Measurements from ENCODE around the gene OR8J3. TPM values are rescaled to one million over a fixed set of nuclear protein-coding genes. Genes with fewer than 3 reads are reported as not detected.
A peak's percentile ranks its signal among the peaks of the same experiment; 100 is the strongest.

OR8J3 gene
- total and polyA plus RNA-seq, 2 of the 8 experiments (the other 6 are each of a cell fraction or from before 2014, with no cell fraction given) = not detected

DNA sequence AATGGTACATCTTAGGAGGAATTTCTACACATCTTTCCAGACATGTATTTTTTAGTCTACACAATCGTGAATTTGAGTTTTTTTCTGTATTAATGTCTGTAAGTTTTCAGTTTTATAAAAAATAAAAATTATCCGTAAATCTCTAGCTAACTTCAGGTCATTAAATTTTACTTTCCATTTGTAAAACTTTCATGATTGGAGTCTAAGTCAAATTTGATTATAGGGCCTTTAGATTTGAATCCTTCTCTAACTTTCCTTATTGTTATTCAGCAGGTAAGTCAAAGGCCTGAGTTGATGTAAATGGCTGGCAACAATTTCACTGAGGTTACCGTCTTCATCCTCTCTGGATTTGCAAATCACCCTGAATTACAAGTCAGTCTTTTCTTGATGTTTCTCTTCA, 47.0 kb downstream of the OR8J3 start, which contains the start of gene OR8I2:
TSS of gene OR8I2 (plus strand) at position 301 of the 400 bp plus-strand sequence. CDS start at position 301, 0 bp downstream.
- no peak within 1 kb of the TSS for H2BK15ac ChIP-seq (ENCODE audit: low read length)
- no peaks in the 10 kb centered on the region for H3K36me3 ChIP-seq (ENCODE audit: control insufficient read depth in 2 of 4, insufficient read depth in 4 of 4, low read length in 3 of 4)
- TF ChIP-seq SP1 (IDR thresholded peaks at IDR 0.05; ENCODE audit: low read depth, low read length) (no peak), TAF7 (optimal IDR thresholded peaks at IDR 0.05; ENCODE audit: borderline replicate concordance, low read depth, low read length) (no peak), KDM5A (IDR thresholded peaks at IDR 0.05; ENCODE audit: low read length) (no peak), KDM4A (IDR thresholded peaks at IDR 0.05; ENCODE audit: low read depth, low read length, severe bottlenecking) (no peak), ZNF274 (IDR thresholded peaks at IDR 0.05; ENCODE audit: borderline replicate concordance, extremely low read depth, low read length) (no peak), POLR2AphosphoS5 (IDR thresholded peaks at IDR 0.05; ENCODE audit: low read depth, low read length) (no peak), RNF2 (IDR thresholded peaks at IDR 0.05; ENCODE audit: borderline replicate concordance, low read depth, low read length, missing control alignments, poor library complexity, severe bottlenecking) (no peak), RXRA (IDR thresholded peaks at IDR 0.05; ENCODE audit: insufficient read depth, low read depth, low read length) (no peak), CTBP2 (IDR thresholded peaks at IDR 0.05; ENCODE audit: borderline replicate concordance, insufficient read depth, insufficient read length, low read length) (no peak), ASH2L (IDR thresholded peaks at IDR 0.05; ENCODE audit: low read length) (no peak), CHD2 (IDR thresholded peaks at IDR 0.05; ENCODE audit: low read length) (no peak), CREB1 (IDR thresholded peaks at IDR 0.05) (no peak), RAD21 (IDR thresholded peaks at IDR 0.05 in 1 of 2, conservative IDR thresholded peaks at IDR 0.05 in 1 of 2; ENCODE audit: low read depth in 2 of 2, low read length in 2 of 2) (no peak)
- TF ChIP-seq, protein P1, sequence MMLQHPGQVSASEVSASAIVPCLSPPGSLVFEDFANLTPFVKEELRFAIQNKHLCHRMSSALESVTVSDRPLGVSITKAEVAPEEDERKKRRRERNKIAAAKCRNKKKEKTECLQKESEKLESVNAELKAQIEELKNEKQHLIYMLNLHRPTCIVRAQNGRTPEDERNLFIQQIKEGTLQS (IDR thresholded peaks at IDR 0.05; ENCODE audit: insufficient read depth, low read depth, low read length) = no peak
- H3K4me3 ChIP-seq (ENCODE audit: extremely low read depth in 1 of 4, insufficient read depth in 2 of 4, low read depth in 3 of 4, low read length in 4 of 4) = no peak within 1 kb of the TSS
- H3K9me3 ChIP-seq (ENCODE audit: insufficient read depth in 2 of 2, low read depth in 1 of 2, low read length in 1 of 2) = no peaks in the 10 kb centered on the region
- no peak within 1 kb of the TSS for H4K8ac ChIP-seq (ENCODE audit: extremely low read depth, insufficient read depth, low read length)
- no peak within 1 kb of the TSS for H2BK120ac ChIP-seq (replicated peaks; ENCODE audit: low read depth, low read length)
- no peak within 1 kb of the TSS for H2BK5ac ChIP-seq (ENCODE audit: low read depth, low read length)
- H3K23ac ChIP-seq (ENCODE audit: insufficient read length) = no peak within 1 kb of the TSS
- no peaks in the 10 kb centered on the region for H3K79me1 ChIP-seq (ENCODE audit: low read depth, low read length)
- no peak within 1 kb of the TSS for H3K9ac ChIP-seq (replicated peaks in 1 of 4; ENCODE audit: extremely low read depth in 1 of 4, low read depth in 3 of 4, low read length in 3 of 4)
- no peak within 1 kb of the TSS for H2AK5ac ChIP-seq (ENCODE audit: low read depth, low read length)
- 64% methylated on average over 3 of the region's 3 CpGs; no CpG with 5 or more reads in 1 of the 2 experiments for WGBS, 2 experiments (ENCODE audit: extremely low coverage in 1 of 2, insufficient coverage in 1 of 2, insufficient read length in 1 of 2, insufficient replicate concordance in 2 of 2, low coverage in 1 of 2, low lambda C conversion rate in 2 of 2, missing lambda C conversion rate in 1 of 2)
- no peak within 1 kb of the TSS for H3K27ac ChIP-seq (ENCODE audit: low read depth, low read length)
- H3K27me3 ChIP-seq (replicated peaks in 1 of 4; ENCODE audit: control insufficient read depth in 3 of 4, extremely low read depth in 1 of 4, insufficient read depth in 3 of 4, low read length in 3 of 4) = no peaks in the 10 kb centered on the region
- H3K79me2 ChIP-seq (ENCODE audit: control insufficient read depth in 1 of 2, insufficient read depth in 2 of 2, low read length in 2 of 2) = no peaks in the 10 kb centered on the region
- H3K18ac ChIP-seq (ENCODE audit: extremely low read depth, low read length) = no peak within 1 kb of the TSS
- H2BK12ac ChIP-seq (ENCODE audit: low read depth, low read length) = no peak within 1 kb of the TSS
- no peaks in the 10 kb centered on the region for H3K23me2 ChIP-seq (ENCODE audit: low read depth, low read length)
- DNase-seq (ENCODE audit: low read depth in 1 of 2, low spot score in 2 of 2) (no peak), FAIRE-seq (no peak)
- H4K5ac ChIP-seq (ENCODE audit: insufficient read length, low read depth, low read length) = no peak within 1 kb of the TSS
- ChIA-PET CTCF (ENCODE audit: partially characterized antibody) (no interaction called here), POLR2A (ENCODE audit: partially characterized antibody) (no interaction called here)
- H3K4me1 ChIP-seq (replicated peaks in 1 of 4; ENCODE audit: control insufficient read depth in 3 of 4, insufficient read depth in 4 of 4, low read length in 3 of 4) = no peaks in the 10 kb centered on the region
- H2BK20ac ChIP-seq (ENCODE audit: low read length) = no peak within 1 kb of the TSS
- H3K4ac ChIP-seq (replicated peaks; ENCODE audit: insufficient read length, low read depth, low read length) = no peak within 1 kb of the TSS
- no peak within 1 kb of the TSS for H3K14ac ChIP-seq (ENCODE audit: insufficient read length)
- H2AFZ ChIP-seq (ENCODE audit: low read length) = peak within 1 kb of the TSS; percentile 92
- H3K4me2 ChIP-seq (ENCODE audit: insufficient read depth in 1 of 2, low read depth in 2 of 2, low read length in 2 of 2) = no peak within 1 kb of the TSS
- no peak within 1 kb of the TSS for H4K91ac ChIP-seq (replicated peaks; ENCODE audit: insufficient read length, low read length)
- no peak within 1 kb of the TSS for H3K56ac ChIP-seq (replicated peaks; ENCODE audit: insufficient read length, low read depth, low read length)
- no peaks in the 10 kb centered on the region for H4K20me1 ChIP-seq (replicated peaks in 1 of 2; ENCODE audit: control insufficient read depth in 1 of 2, insufficient read depth in 2 of 2, low read length in 2 of 2)
